NCI-H2227 treated with DMSO at 0.1 percent for 48 hours (cell line): ENCODE results near the gene UNC45A.
"Not testable (repeated sequence)": the region's sequence is repeated elsewhere in the genome, so short reads cannot be mapped to it uniquely, and the experiment has no call there.

Experiments used
- DNase-seq: peaks from one replicate; lab custom pipeline; 2025; lab: John Stamatoyannopoulos, UW

The UNC45A gene

GRCh38 chr15:90902840-90903732 is 32.0 kb upstream of the UNC45A start, which contains the start of gene MAN2A2:
TSS of gene MAN2A2 (plus strand) at chr15:90903302. CDS start at chr15:90904208, 906 bp downstream.
- no peak for DNase-seq

DNA sequence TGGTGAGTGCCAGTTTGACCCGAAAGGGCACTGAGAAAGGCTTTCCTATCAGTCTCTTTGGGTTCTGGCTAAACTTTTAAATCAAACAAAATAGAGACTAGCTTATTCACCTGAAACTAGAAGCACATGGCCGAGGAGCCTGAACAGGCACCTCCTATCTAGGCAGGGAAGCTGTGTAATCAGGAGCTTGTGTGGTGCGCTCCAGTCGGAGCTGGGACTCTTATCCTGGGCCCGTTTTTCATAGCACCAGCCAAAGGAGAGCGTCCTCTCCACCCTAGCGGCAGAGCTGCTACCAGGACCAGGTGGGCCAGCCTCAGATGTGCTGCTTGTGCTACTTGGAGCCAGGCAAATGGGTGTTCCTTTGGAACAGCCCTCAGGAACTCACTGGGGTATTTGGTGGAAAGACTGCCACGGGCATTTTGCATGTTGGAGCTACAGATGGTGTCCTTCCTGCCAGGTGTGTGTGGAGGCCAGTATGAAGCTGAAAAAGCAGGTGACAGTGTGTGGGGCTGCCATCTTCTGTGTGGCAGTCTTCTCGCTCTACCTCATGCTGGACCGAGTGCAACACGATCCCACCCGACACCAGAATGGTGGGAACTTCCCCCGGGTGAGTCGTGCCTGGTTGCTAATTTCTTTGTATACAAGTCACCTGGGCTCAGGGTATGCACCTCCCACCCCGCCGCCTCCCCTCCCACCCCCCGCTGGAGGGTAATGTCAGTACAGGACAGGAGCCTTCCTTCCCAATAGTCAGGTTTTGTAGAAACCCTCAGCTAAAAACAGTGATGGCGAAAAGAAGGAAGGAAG is 31.1 kb upstream of the UNC45A start:
- no peak for DNase-seq

DNA sequence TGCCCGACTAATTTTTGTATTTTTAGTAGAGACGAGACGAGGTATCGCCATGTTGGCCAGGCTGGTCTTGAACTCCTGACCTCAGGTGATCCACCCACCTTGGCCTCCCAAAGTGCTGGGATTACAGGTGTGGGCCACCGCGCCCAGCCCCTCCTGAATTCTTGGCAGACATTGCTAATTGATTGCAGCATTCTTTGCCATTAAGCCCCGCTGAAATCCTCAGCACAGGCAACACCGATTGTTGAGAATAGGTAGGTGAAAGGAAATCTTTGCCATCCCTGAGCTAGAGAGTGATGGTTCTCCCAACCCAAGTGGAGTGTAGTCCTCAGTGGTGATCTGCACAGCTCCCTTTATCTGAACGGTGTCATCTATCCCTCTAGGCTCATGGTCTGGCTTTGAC is 30.3 kb upstream of the UNC45A start:
- no peak for DNase-seq

- DNase-seq, result no peak
Measured at GRCh38 chr15:90905306-90906180, 29.5 kb upstream of the UNC45A start.

DNA sequence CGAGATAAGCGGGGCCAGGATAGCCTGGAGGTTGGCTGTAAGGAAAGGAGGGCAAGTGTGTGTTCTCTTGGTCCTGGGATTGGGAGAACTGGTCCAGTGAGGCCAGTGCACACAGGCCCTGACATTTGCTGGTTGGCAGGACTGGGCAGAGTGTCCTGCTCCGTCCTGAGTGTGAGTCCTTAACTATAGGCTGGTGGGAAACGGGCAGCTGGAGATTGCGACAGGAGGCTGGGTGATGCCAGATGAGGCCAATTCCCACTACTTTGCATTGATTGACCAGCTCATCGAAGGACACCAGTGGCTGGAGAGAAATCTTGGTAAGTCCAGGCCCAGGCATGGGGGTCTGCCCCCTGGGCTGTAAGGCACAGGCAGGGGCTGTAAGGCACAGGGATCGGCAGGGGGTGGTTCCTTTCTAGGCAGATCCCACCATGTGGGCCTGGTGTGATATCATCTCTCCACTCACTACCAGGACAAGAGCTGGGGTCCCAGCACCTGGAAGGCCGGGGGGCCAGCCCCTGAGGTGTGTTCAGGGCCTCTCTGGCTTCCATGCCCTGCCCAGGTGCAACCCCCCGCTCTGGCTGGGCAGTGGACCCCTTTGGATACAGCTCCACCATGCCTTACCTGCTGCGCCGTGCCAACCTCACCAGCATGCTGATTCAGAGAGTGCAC is 28.8 kb upstream of the UNC45A start:
- DNase-seq, result no peak

GRCh38 chr15:90907051-90907660 is 27.9 kb upstream of the UNC45A start:
- DNase-seq, result no peak

- no peak for DNase-seq
Measured at GRCh38 chr15:90907838-90908507, 27.1 kb upstream of the UNC45A start.

DNA sequence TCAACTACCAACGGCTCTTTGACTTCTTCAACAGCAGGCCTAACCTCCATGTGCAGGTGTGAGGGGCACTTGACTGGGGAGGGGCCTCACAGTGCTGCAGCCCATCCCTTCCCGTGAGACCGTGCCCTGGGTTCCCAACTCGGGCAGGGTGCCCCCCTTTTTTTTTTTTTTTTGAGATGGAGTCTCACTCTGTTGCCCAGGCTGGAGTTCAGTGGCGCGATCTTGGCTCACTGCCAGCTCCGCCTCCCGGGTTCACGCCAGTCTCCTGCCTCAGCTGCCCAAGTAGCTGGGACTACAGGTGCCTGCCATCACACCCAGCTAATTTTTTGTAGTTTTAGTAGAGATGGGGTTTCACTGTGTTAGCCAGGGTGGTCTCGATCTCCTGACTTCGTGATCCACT is 25.6 kb upstream of the UNC45A start:
- DNase-seq, result not testable (repeated sequence)

DNA sequence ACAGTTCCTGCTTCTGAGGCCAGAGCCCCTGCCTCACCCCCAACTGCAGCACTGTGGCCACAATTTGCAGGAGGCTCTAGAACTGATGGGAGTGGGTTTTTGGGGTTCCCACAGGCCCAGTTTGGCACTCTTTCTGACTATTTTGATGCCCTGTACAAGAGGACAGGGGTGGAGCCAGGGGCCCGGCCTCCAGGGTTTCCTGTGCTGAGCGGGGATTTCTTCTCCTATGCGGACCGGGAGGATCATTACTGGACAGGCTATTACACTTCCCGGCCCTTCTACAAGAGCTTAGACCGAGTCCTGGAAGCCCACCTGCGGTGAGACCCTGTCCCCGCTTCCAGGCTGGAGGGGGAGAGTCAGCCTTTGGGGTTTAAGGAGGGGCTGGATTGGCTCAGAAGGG is 25.1 kb upstream of the UNC45A start:
- DNase-seq, result no peak

DNA sequence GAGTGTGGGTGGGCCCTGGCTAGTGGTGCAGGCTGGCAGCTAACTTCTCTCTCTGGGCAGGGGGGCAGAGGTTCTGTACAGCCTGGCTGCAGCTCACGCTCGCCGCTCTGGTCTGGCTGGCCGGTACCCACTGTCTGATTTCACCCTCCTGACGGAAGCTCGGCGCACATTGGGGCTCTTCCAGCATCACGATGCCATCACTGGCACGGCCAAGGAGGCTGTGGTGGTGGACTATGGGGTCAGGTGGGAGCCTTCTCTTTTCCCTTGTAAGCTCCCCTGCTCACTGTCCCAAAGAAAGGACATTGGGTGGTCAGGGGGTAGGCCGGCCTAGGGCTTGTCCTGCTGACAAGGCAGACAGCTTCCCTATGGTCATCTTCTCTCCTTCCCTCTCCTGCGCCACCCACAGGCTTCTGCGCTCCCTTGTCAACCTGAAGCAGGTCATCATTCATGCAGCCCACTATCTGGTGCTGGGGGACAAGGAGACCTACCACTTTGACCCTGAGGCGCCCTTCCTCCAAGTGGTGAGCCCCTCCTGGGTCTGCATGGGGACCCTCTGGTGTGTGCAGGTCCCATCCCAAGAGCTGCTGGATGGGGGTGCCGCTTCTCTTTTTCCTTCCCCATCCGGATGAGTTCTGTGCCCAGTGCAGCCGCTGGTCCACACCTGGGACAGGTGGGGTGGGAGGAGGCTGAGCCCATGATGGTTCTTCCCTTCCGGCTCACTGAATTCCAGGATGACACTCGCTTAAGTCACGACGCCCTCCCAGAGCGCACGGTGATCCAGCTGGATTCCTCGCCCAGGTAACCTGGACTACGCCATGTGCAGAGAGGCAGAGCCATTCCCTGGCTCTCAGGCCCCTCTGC is 24.4 kb upstream of the UNC45A start:
- no peak for DNase-seq

DNA sequence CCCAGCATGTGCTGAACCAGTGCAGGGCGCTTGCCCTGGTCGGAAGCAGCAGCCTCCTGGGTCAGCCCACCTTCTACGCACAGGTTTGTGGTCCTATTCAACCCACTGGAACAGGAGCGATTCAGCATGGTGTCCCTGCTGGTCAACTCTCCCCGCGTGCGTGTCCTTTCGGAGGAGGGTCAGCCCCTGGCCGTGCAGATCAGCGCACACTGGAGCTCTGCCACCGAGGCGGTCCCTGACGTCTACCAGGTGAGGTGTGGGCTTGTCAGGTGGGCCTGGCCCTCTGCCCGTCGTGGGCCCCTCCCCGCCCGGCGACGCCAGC is 23.8 kb upstream of the UNC45A start:
- DNase-seq, result no peak

- DNase-seq, result no peak
Measured at GRCh38 chr15:90911906-90912769, 22.9 kb upstream of the UNC45A start.

- no peak for DNase-seq
Measured at GRCh38 chr15:90912770-90913075, 22.4 kb upstream of the UNC45A start.

DNA sequence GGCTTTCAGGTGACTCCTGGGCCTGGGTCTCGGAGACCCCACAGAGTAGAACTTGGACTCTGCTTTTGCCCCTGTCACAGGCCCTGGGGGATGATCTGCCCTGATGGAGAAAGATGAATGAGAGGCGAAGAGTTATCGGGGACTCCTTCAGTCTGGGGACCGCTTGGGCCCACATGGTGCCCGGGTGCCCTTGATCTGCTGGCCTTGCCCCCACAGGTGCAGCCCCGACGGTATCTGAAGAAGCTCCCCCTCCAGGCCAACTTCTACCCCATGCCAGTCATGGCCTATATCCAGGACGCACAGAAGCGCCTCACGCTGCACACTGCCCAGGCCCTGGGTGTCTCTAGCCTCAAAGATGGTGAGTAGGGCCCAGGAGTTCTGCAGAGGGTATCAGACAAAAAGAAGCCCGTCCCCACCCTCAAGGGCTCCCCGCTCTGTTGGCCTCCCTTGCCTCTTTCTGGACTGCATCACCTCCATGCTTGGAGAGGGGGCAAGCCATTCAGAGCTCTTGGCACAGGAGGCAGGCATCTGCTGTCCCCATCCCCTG is 21.6 kb upstream of the UNC45A start:
- no peak for DNase-seq

DNA sequence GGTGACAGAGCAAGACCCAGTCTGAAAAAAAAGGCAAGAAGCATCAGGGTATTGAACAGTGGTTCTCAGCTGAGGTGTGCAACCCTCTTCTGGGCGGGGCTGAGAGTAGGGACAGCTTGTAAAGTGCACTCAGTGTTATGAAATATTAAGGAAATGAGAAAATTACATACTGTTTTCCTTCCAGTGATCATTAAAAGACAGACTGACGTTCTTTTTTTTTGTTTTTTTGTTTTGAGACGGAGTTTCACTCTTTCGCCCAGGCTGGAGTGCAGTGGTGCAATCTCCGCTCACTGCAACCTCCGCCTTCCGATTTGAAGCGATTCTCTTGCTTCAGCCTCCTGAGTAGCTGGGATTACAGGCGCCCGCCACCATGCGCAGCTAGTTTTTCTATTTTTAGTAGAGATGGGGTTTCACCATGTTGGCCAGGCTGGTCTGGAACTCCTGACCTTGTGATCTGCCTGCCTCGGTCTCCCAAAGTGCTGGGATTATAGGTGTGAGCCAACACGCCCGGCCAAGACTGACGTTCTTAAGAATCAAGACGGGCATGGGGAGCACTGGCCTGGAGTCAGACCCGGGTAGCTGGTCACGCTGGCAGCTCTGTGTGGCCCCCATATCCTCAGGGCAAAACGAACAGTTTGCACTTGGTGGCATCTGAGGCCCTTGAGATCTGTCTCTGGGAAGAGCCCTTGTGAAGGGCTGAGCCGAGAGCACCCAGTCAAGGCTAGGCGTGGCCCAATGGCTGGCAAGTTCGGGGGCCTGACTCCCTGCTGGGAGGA is 20.6 kb upstream of the UNC45A start:
- DNase-seq, result no peak

- DNase-seq, result no peak
Measured at GRCh38 chr15:90915216-90915807, 19.8 kb upstream of the UNC45A start.

DNA sequence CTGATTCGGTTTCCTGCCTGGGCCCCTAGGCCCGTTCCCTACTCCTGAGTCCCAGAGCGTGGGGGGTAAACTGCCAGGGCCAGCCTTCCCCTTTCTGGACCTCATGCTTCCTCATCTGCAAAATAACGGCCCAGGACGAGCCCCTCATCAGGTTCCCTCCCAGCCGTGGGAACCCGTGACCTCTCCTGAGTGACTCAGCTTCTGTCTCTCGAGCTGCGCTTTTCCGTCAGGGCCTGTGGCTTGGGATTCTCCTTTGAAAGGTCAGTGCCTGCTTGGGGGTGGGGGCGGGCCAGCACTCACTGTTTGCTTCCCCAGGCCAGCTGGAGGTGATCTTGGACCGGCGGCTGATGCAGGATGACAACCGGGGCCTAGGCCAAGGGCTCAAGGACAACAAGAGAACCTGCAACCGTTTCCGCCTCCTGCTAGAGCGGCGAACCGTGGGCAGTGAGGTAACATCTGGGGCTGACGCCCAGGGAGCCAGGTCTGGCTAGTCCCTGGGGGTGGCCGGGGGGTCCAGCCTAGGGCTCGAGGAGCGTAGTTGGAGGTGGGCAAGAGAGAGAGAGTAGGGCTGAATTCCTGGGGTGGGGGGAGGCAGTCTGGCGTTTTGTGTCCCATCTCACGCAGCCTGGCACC is 19.2 kb upstream of the UNC45A start:
- DNase-seq, result no peak
